Activated T-cell treated with anti-CD3 and anti-CD28 coated beads, Interleukin-2, amount 50 U/mL, for 4 hours (primary cell): Measurements from ENCODE around the gene LDB2. TPM values are rescaled to one million over a fixed set of nuclear protein-coding genes. Genes with fewer than 3 reads are reported as not detected.

Experiments used
- ATAC-seq, 2 donors: fragments of 200-7000 bp; cut with Tn5 transposase; one replicate each; pipeline ENCODE4 v1.10.0; 2021
- DNase-seq: peaks from one replicate; pipeline ENCODE4 v3.0.0-alpha.2; 2020
- H3K27me3 Mint-ChIP-seq: one replicate; pipeline ENCODE4 v1.8.0; 2021; ENCODE audit warnings: low read depth, mixed read lengths
- H3K36me3 Mint-ChIP-seq: one replicate; pipeline ENCODE4 v1.8.0; 2022; ENCODE audit warnings: mixed read lengths; ENCODE audit not compliant: insufficient read depth
- H3K4me1 Mint-ChIP-seq: one replicate; pipeline ENCODE4 v1.8.0; 2021; ENCODE audit warnings: low read depth, mixed read lengths
- H3K4me3 Mint-ChIP-seq: one replicate; pipeline ENCODE4 v1.8.0; 2021; ENCODE audit warnings: mild to moderate bottlenecking, moderate library complexity, mixed read lengths
- H3K9me3 Mint-ChIP-seq: one replicate; pipeline ENCODE4 v1.8.0; 2021; ENCODE audit warnings: mixed read lengths
- total RNA-seq, 3 donors: library from RNA; stranded (reverse); gene quantifications; one replicate each; pipeline ENCODE4 v1.2.1, GENCODE V29; 2021

The LDB2 gene
- total RNA-seq, 3 donors from 2014 or later = 0.11 TPM; not detected in 2

DNA sequence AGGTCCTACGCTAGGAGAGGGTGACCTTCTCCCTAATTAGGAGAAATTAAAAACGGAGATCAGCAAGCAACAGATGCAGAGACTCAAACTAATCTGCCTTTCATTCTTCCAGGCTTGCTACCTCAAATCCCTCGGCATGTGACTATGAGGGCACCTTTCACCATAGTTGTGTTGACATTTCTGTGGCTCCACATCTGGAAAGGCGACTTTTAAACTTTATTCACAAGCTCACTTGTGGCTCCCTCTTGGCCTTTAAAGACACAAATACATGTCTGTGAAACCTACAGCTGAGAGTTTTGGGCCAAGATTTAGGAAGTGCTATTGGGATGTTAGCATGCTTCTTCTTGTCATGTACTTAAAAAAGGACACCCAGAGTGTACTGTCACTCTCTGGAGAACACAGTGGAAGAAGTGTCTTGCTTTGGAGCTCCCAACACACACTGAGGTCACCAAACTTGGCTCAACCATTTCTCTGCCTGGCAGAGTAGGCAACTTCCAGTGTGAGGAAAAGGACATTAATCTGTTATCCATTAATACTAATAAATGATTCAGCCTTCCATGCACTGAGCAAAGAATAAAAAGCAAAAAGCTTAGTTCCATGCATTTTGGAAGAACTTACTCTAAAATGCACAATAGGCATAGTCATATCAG lies 60.1 kb downstream of the LDB2 start:
- Mint-ChIP-seq H3K36me3 (no peaks in the 10 kb centered on the region), H3K9me3 (no peaks in the 10 kb centered on the region), H3K4me3 (no peak overlapping the region), H3K4me1 (no peaks in the 10 kb centered on the region), H3K27me3 (no peaks in the 10 kb centered on the region)
- ATAC-seq (no peak), DNase-seq (no peak)

DNA sequence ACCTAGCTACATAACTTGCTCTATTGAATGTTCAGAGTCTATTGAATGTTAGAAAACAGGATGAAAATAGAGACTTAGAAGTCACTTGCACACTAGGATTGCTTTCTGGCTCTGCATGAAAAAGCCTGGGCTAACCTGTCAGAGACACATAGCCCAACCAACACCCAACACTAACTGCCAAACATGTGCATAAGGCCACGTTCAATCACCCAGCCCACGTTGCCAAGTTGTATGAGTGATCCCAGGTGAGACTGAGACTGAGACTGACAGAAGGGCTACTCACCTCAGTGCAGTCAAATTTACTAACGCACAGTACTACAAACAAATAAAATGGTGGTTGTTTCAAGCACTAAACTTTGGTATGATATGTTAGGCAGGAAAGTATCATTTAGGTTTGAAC lies 61.0 kb downstream of the LDB2 start:
- H3K36me3 Mint-ChIP-seq = no peaks in the 10 kb centered on the region
- no peaks in the 10 kb centered on the region for H3K9me3 Mint-ChIP-seq
- no peaks in the 10 kb centered on the region for H3K27me3 Mint-ChIP-seq
- H3K4me1 Mint-ChIP-seq = no peaks in the 10 kb centered on the region
- ATAC-seq (no peak), DNase-seq (no peak)
- no peak overlapping the region for H3K4me3 Mint-ChIP-seq

DNA sequence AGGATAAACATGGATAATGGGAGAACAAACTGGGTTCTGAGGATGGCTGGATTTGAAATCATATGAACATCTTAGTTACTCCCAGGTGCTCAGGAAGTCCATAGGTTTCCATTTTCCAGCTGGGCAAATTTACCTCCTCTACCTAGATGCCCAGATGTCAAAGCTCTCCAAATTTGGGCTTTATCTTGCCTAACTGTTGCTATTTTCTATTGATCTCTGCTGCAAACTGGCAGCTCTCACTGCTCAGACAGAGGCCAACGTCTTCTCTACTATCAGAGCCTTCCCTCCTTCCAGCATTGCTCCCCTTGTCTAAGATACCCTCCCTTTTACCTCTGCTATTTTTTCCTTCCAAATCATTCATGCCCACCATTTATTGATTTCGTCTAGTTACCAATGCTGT lies 62.1 kb downstream of the LDB2 start:
- Mint-ChIP-seq H3K4me1 (no peaks in the 10 kb centered on the region), H3K4me3 (no peak overlapping the region), H3K36me3 (no peaks in the 10 kb centered on the region), H3K9me3 (no peaks in the 10 kb centered on the region), H3K27me3 (no peaks in the 10 kb centered on the region)
- no peak for ATAC-seq
- no peak for DNase-seq

DNA sequence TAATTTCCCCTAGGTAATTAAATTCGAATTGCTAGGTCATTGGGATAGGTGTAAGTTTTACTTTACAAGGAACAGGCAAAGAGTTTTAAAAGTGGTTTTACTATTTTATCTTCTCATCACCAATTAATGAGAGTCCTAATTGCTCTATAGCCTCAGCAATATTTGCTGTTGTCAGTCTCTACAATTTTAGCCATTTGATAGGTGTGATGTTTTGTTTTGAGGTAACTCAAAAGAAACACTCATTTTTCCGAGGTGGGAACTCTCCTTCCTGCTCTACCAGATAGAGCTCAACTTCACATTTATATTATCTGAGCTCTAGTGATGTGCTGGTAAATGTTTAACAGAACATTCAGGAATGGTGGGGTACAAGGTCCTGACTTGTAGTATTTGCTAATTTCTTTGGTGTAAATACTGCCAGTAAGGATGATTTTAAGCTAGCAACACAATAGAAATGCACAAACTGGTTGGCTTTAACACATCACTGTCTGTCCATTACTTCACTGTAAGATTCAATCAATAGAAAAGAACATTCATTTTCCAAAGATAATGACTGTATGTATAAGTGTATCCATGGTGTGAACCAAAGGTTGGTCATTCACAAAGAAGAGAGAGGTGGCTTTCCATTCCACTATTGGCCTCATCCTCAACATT lies 62.7 kb downstream of the LDB2 start:
- H3K27me3 Mint-ChIP-seq = no peaks in the 10 kb centered on the region
- H3K4me1 Mint-ChIP-seq = no peaks in the 10 kb centered on the region

DNA sequence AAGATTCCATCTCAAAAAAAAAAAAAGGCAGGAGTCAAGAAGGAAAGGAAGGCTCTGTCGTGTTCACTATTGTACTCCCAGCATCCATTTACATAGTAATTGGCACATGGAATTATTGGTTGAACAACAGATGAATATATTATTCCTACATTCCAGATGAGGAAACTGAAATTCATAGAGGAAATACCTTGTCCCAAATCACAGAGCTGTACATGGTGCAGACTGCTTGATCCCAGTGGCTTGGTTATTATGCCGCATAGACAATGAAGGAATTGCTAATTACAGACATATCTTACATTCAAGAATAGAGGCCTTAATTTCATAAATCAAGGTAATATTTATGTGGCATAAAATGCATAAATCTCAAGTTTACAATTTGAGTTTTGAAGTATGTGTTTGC lies 63.6 kb downstream of the LDB2 start:
- no peak for ATAC-seq
- Mint-ChIP-seq H3K4me3 (no peak overlapping the region), H3K4me1 (no peaks in the 10 kb centered on the region), H3K9me3 (no peaks in the 10 kb centered on the region), H3K27me3 (no peaks in the 10 kb centered on the region), H3K36me3 (no peaks in the 10 kb centered on the region)
- DNase-seq = no peak

More for the DNA sequence above, 62.7 kb downstream of the LDB2 start:
- ATAC-seq (no peak), DNase-seq (no peak)
- H3K36me3 Mint-ChIP-seq = no peaks in the 10 kb centered on the region
- H3K4me3 Mint-ChIP-seq = no peak overlapping the region
- H3K9me3 Mint-ChIP-seq = no peaks in the 10 kb centered on the region

DNA sequence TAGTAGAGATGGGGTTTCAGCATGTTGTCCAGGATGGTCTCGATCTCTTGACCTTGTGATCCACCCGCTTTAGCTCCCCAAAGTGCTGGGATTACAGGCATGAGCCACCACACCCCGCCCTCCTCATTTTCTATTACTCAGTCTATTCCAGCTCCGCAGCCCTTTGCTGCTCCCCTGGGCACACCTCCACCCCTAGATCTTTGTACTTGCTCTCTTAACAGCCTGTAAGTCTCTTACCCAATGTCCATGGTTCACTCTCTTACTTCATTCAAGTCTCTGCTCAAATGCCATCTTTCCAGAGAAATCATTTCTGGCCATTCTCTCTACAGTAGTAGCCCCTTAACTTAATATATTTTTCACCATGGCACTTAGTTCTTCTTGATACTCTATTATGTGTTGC lies 64.7 kb downstream of the LDB2 start:
- DNase-seq (no peak), ATAC-seq (no peak)
- no peaks in the 10 kb centered on the region for H3K9me3 Mint-ChIP-seq
- H3K4me1 Mint-ChIP-seq = no peaks in the 10 kb centered on the region
- no peaks in the 10 kb centered on the region for H3K36me3 Mint-ChIP-seq
- no peaks in the 10 kb centered on the region for H3K27me3 Mint-ChIP-seq
- H3K4me3 Mint-ChIP-seq = no peak overlapping the region

DNA sequence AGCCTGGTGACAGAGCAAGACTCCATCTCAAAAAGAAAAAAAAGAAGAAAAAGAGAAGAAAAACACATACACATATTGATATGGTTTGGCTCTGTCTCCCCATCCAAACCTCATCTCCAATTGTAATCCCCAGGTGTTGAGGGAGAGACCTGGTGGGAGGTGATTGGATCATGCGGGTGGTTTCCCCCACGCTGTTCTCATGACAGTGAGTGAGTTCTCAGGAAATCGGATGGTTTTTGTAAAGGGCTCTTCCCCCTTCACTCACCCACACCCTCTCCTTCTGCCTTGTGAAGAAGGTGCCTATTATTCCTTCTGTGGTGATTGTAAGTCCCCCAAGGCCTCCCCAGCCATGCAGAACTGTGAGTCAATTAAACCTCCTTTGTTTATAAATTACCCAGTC lies 68.4 kb downstream of the LDB2 start:
- no peaks in the 10 kb centered on the region for H3K4me1 Mint-ChIP-seq
- H3K27me3 Mint-ChIP-seq = no peaks in the 10 kb centered on the region
- H3K4me3 Mint-ChIP-seq = no peak overlapping the region
- DNase-seq (no peak), ATAC-seq (no peak)
- H3K36me3 Mint-ChIP-seq = no peaks in the 10 kb centered on the region
- H3K9me3 Mint-ChIP-seq = no peaks in the 10 kb centered on the region

DNA sequence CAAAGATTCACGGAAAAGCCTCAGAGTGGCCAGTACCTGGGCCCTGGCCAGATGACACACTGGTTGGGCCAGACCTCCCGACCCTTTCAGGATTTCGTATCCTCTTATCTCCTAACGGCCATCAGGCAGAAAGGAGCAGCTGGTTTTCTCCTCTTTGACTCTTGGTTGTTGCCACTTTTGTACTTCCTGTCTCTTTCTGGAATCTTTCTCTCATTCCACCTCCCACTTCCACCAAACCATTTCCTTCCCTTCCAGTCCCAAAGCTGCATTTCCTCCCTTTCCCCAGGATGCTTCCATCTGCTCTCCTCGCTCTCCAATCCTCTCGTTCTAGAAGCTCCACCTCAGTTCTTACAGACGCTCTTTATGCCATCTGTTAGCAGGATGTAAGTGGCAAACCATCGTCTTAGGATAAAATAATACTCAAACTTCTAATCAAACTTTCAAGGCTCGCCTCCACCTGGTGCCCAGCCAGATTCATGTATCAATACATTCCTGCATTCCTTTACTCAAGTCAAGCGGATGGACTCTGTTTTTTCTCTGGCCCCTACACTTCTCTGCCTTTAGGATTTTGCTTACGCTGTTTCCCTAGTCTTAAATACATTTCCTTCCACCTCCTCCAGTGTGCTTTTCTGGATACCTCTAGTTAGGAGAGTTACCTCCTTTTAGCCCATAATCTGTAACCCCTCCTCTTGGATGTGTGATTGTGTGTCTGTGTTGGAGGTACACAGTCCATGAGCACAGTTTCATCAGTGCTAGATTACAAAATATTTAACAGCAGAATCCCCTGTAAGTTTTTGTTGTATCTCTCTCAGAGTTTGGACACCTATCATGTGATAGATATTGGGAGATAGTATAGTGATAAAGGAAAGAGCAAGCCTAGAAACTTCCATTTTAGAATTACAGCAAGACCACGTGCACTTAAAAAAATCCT lies 70.4 kb downstream of the LDB2 start:
- Mint-ChIP-seq H3K4me3 (no peak overlapping the region), H3K9me3 (no peaks in the 10 kb centered on the region), H3K36me3 (no peaks in the 10 kb centered on the region), H3K4me1 (no peaks in the 10 kb centered on the region), H3K27me3 (no peaks in the 10 kb centered on the region)
- ATAC-seq = no peak
- no peak for DNase-seq

DNA sequence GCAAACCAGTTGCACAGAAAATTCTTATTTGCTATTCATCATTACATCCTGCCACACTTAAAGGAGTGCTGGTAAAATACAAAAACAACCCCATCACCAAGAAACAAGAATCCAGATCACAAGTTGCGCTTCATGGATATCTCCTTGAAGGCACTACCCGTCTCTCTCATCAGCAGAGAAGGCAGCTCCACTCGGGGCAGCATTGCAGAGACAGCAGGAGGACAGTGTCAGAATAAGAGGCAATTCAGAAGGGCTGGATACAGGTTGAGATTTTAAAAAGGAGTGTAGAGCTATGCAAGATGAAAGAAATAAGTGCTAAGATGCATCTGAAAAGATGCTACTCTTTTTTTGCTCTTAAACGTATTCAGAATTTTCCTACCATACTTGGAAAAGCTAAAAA lies 71.4 kb downstream of the LDB2 start:
- DNase-seq = no peak
- ATAC-seq = no peak
- H3K36me3 Mint-ChIP-seq = no peaks in the 10 kb centered on the region
- no peaks in the 10 kb centered on the region for H3K4me1 Mint-ChIP-seq
- no peak overlapping the region for H3K4me3 Mint-ChIP-seq
- H3K27me3 Mint-ChIP-seq = no peaks in the 10 kb centered on the region
- no peaks in the 10 kb centered on the region for H3K9me3 Mint-ChIP-seq

DNA sequence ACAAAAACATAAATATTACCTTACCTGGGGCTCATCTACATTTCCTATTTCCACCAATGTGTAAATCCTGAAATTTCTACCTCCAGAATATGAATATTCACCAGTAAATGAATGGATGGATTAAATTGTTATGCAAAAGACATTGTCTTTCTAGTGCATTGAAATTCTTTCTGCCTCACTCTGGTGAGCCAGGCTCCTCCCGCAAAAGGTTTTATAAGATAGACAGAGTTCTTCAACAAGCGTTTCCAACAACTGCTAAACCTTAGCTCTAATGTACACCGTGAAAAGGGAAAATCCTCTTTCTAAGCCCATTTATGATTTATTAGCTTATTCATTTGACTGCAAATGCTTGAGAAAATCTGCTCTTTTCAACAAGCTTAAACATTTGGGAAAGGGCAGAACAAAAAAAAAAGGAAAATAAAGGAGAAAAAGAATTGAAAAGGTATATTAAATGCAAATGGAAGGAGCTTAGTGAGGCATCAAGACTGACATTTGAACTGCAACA lies 72.0 kb downstream of the LDB2 start:
- ATAC-seq (no peak), DNase-seq (no peak)
- Mint-ChIP-seq H3K9me3 (no peaks in the 10 kb centered on the region), H3K4me1 (no peaks in the 10 kb centered on the region), H3K4me3 (no peak overlapping the region), H3K27me3 (no peaks in the 10 kb centered on the region), H3K36me3 (no peaks in the 10 kb centered on the region)

DNA sequence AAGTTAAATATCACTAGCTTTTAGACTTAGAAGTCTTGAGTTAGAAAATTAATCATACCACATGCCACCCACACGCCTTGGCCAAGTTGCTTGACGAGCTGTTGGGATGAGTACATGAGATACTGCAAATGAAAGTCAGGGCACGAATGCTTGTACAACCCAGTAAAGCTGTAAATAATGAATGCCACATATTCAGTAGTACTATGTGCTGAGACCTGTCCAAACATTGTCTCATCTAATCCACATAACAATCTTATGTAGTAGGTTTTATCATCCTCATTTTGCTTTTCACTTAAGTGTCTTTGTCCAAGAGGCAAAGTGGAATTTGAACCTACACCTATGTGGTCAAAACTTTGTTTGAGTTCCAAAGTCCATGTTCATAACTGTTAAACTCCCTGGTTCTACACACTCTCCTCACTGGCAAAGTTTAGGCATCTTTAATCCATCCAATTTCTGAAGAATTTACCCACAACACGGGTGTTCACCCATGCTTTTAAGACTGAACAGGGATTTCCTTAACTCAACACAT lies 74.1 kb downstream of the LDB2 start:
- ATAC-seq (no peak), DNase-seq (no peak)
- Mint-ChIP-seq H3K4me3 (no peak overlapping the region), H3K27me3 (no peaks in the 10 kb centered on the region), H3K36me3 (no peaks in the 10 kb centered on the region), H3K9me3 (no peaks in the 10 kb centered on the region), H3K4me1 (no peaks in the 10 kb centered on the region)

DNA sequence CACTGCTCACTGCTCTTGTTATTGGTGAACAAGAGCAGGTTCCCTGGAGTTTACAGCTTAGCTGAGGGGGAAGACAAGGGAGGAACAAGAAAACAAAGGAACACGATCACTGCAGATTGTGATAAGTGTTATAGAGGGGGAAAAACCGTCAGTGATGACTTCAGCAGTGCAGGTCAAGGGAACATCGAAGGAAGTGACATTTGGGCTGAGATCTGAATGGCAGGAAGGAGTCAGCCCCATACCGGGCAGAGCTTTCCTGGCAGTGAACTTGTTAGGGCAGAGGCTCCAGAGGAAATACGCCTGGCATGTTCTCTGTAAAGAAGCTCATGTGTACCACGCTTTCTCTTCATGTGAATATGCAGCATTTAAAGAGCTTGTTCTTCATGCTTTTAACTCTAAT lies 78.1 kb downstream of the LDB2 start:
- DNase-seq (no peak), ATAC-seq (no peak)
- H3K4me3 Mint-ChIP-seq = no peak overlapping the region
- no peaks in the 10 kb centered on the region for H3K4me1 Mint-ChIP-seq
- no peaks in the 10 kb centered on the region for H3K36me3 Mint-ChIP-seq
- H3K27me3 Mint-ChIP-seq = no peaks in the 10 kb centered on the region
- H3K9me3 Mint-ChIP-seq = no peaks in the 10 kb centered on the region

DNA sequence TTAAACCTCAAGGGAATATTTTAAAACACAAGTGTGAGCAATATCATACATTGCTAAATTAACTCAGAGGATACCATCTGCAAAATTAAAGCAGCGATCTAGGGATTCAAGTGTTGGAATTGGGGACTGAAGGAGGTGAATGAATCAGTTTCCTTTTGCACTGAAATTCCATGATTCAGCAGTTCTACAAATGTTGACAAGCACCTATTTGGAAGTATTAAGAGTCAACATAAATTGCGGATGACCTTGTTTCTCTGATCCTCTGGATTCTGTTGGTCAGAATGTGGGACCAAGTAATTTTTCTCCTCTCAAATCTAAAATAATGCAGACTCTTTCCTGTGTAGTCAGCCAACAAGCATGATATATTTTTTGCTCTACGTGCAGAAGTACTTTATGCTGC lies 78.8 kb downstream of the LDB2 start:
- no peak for DNase-seq
- no peaks in the 10 kb centered on the region for H3K9me3 Mint-ChIP-seq
- no peak overlapping the region for H3K4me3 Mint-ChIP-seq

DNA sequence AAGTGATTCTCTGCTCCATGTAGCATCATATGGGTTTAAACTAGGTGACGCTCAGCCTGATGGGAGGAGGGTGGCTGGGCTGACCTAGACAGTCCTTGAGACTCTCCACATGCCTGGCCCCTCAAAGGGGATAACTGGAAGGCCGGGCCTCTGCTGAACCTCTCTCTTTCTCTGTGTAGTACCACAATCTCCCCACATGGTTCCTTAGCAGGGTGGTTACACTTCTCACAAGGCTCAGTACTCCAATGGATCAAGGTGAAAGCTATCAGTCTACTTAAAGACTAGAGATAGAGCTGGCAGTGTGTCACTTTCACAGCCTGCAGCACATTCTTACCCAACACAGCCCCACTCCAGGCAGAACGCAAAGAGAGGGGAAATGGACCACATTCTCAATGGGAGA lies 80.4 kb downstream of the LDB2 start:
- H3K4me1 Mint-ChIP-seq = no peaks in the 10 kb centered on the region
- H3K27me3 Mint-ChIP-seq = no peaks in the 10 kb centered on the region

More for the DNA sequence above, 78.8 kb downstream of the LDB2 start:
- H3K27me3 Mint-ChIP-seq = no peaks in the 10 kb centered on the region
- no peaks in the 10 kb centered on the region for H3K36me3 Mint-ChIP-seq
- ATAC-seq = no peak
- H3K4me1 Mint-ChIP-seq = no peaks in the 10 kb centered on the region

More for the DNA sequence above, 80.4 kb downstream of the LDB2 start:
- Mint-ChIP-seq H3K9me3 (no peaks in the 10 kb centered on the region), H3K4me3 (no peak overlapping the region), H3K36me3 (no peaks in the 10 kb centered on the region)
- ATAC-seq = no peak
- DNase-seq = no peak
